Measurements from ENCODE around the gene OR5K1. TPM values are rescaled to one million over a fixed set of nuclear protein-coding genes. Genes with fewer than 3 reads are reported as not detected.
A peak's percentile ranks its signal among the peaks of the same experiment; 100 is the strongest.

The OR5K1 gene
- total RNA-seq, 2 experiments from 2014 or later = not detected

DNA sequence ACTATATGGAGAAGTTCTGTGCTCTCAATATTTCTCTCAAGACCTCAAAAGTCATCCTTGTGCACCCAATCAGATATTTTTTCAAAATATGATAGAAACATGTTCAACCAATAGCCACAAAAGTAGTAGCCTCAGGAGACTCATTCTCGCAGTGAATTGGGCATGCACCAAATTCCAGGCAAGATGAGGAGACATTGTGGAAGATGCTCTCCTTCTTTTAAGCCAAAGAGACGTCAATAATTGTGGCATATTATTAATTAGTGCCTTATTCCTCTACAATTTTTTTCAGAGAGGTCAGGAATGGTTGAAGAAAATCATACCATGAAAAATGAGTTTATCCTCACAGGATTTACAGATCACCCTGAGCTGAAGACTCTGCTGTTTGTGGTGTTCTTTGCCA, 34.4 kb downstream of the OR5K1 start, which contains the start of gene OR5K2:
Gene OR5K2, plus strand, starts transcription at position 301 of the 400 bp plus-strand sequence. Its CDS starts 0 bp downstream, at position 301.
- H3K27ac Mint-ChIP-seq = no peak within 1 kb of the TSS
- DNase-seq = no peak
- peaks cover 7% of the 10 kb centered on the region for H3K27me3 Mint-ChIP-seq
- ChIA-PET CTCF (no interaction called here), POLR2A (no interaction called here)
- H3K4me1 Mint-ChIP-seq = no peaks in the 10 kb centered on the region
- no peaks in the 10 kb centered on the region for H3K9me3 Mint-ChIP-seq
- no peak within 1 kb of the TSS for H3K4me3 Mint-ChIP-seq
- H3K36me3 Mint-ChIP-seq (ENCODE audit: low read depth) = peaks cover 7% of the 10 kb centered on the region

DNA sequence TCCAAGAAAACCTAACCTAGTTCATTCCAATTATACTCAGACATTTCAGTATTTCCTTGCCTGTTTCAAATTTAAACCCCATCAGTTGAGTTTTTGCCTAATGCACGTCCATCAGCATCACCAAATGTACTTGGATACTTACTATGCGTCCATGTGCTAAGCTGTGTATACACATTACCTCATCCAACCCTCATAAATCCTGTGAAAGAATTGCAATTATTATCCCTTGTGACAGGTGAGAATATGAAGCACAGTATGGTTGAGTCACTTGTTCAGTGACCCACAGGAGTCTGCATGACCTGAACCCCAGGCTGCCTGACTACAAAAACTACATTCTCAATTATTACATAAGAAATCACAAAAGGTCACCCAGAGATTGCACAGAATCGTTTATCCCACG, 37.0 kb downstream of the OR5K1 start:
- Mint-ChIP-seq H3K36me3 (ENCODE audit: low read depth) (peaks cover 20% of the 10 kb centered on the region), H3K27ac (no peak overlapping the region), H3K4me1 (peaks cover 3% of the 10 kb centered on the region), H3K27me3 (no peaks in the 10 kb centered on the region), H3K4me3 (no peak overlapping the region), H3K9me3 (peaks cover 1% of the 10 kb centered on the region)
- ChIA-PET CTCF (no interaction called here), POLR2A (no interaction called here)
- no peak for DNase-seq

DNA sequence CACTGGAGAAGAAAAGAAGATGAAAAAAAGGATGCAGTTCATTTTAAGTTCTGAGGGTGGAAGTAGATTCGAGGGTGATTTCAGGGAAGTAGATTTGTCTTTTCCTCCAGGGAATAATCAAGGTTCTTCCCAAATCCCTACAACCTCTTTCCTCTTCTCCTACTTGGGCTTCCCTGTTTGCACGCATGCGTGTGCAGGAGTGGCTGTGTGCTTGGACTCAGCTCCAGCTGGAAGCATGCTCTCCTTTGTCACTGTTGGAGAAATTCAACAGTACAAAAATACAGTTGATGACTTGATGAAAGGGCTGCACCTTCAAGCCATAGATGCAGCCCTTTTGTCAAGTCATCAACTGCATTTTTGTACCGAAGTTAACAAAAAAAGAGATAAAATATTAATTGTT, 38.3 kb downstream of the OR5K1 start:
- ChIA-PET CTCF (no interaction called here), POLR2A (interaction anchor here (0.7 kb wide), 1 partner anchor 17 kb away, joined by 3 read pairs; no protein-coding TSS in a partner anchor)
- Mint-ChIP-seq H3K4me1 (peaks cover 3% of the 10 kb centered on the region), H3K9me3 (peaks cover 1% of the 10 kb centered on the region), H3K27me3 (no peaks in the 10 kb centered on the region), H3K36me3 (ENCODE audit: low read depth) (peaks cover 23% of the 10 kb centered on the region), H3K27ac (no peak overlapping the region), H3K4me3 (no peak overlapping the region)
- no peak for DNase-seq

DNA sequence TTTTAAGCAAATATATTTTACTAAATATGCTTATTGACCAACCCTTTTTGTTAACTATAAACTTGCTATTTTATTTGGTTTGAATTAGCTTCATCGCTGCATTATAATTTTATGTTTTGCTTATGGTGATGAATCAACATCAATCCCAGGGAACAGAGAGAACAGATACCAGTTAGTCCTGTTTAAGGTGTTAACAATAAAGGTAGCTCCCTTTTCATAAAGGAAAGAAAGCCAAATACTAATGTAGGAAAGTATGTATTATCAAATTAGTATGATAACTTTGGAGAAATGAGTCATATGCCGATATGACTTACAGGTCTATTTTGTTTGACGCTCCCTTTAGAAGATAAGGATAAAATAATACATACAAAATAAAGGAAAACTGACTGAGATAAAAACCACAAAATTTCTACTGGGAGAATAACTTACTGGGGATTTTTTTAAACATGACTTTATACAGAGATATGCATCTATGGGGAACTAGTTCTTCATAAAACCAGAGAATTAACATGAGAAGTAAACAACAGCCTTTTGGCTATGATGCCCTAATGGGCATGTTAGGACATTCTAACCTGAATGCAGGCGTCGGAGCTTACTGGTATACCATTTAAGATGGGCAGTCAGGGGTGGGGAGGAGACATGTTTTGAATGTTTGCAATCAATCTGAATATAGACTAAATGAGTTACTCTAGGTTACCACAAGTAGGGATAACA, 39.0 kb downstream of the OR5K1 start:
- POLR2A ChIA-PET = interaction anchor here (0.7 kb wide), 1 partner anchor 16 kb away, joined by 3 read pairs; no protein-coding TSS in a partner anchor

DNA sequence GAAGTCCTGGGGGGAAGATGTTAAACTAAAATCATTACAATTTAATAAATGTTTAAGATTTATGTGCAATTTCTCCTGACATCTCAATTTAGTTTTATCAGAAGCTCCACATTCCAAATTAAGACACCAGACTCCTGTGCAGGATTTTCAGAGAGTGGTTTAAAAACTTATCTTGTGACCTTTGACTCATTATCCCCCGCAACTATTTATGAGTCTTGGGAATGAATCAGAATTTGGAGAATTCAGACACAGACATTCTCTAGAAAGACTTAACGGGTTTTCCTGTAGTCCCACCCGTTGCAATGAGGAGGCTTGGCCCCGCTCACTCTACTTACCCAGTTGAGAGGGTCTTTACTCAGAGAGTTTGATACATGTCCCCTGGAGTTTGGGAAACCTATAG, 41.5 kb downstream of the OR5K1 start:
- Mint-ChIP-seq H3K9me3 (peaks cover 1% of the 10 kb centered on the region), H3K36me3 (ENCODE audit: low read depth) (peaks cover 46% of the 10 kb centered on the region), H3K27ac (no peak overlapping the region), H3K4me1 (peaks cover 20% of the 10 kb centered on the region), H3K4me3 (no peak overlapping the region), H3K27me3 (no peaks in the 10 kb centered on the region)
- ChIA-PET POLR2A (no interaction called here), CTCF (interaction anchor here (0.9 kb wide), 1 partner anchor 12 kb away, joined by 3 read pairs; no protein-coding TSS in a partner anchor)
- DNase-seq = no peak

More for the DNA sequence above, 39.0 kb downstream of the OR5K1 start:
- H3K27me3 Mint-ChIP-seq = no peaks in the 10 kb centered on the region
- no peak overlapping the region for H3K27ac Mint-ChIP-seq
- peaks cover 3% of the 10 kb centered on the region for H3K4me1 Mint-ChIP-seq
- no peak for DNase-seq
- no peak overlapping the region for H3K4me3 Mint-ChIP-seq
- CTCF ChIA-PET = no interaction called here
- H3K9me3 Mint-ChIP-seq = peaks cover 1% of the 10 kb centered on the region
- peaks cover 30% of the 10 kb centered on the region for H3K36me3 Mint-ChIP-seq (ENCODE audit: low read depth)

DNA sequence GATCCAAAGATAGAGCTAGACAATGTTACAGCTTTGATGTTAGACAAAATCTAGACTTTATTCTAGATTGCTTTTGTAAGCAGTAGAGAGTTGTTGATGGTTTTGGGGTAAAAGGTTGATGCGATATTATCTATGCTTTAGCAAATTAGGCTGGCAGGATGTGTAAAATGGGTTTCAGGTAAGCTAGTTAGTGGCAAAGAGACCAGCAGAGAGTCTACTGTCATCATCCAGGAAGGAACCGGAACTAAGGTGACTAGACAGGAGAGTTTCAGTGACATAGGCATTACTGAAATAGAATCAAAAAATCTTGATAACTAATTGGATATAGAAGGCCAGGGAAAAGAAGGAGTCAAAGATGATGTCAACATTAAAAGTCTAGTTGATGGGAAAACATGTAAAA, 45.6 kb downstream of the OR5K1 start:
- Mint-ChIP-seq H3K4me3 (no peak overlapping the region), H3K27ac (peak overlapping the region; percentile 5), H3K4me1 (peaks cover 38% of the 10 kb centered on the region), H3K9me3 (no peaks in the 10 kb centered on the region), H3K27me3 (no peaks in the 10 kb centered on the region), H3K36me3 (ENCODE audit: low read depth) (peaks cover 67% of the 10 kb centered on the region)
- CTCF ChIA-PET = no interaction called here
- DNase-seq = no peak
- POLR2A ChIA-PET = interaction anchor here (1.5 to 2.6 kb wide), 4 partner anchors 13 to 85 kb away, joined by 4 to 10 read pairs (median 6); partner anchors contain the start of genes CLDND1 and CPOX

DNA sequence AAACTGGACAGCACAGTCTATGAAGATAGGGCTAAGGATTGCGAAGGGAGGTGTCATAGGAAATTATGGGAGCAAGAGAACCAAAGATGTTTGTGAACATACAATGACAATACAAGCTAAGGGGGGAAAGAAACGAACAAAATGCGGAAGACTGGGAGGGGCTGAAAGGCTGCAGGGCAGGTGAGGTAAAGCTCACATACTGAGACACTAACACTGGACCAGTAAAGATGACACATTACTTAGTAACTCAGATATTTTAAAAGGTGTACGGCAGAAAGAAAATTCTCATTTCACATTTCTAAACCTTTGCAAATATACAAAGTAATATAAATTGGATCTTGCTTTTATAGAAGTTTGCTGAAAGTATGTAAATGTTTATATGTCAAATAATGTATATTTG, 49.6 kb downstream of the OR5K1 start:
- CTCF ChIA-PET = no interaction called here
- POLR2A ChIA-PET = interaction anchor here (1.1 to 1.6 kb wide), 4 partner anchors 72 to 179 kb away, joined by 3 to 4 read pairs (median 4); no protein-coding TSS in a partner anchor

DNA sequence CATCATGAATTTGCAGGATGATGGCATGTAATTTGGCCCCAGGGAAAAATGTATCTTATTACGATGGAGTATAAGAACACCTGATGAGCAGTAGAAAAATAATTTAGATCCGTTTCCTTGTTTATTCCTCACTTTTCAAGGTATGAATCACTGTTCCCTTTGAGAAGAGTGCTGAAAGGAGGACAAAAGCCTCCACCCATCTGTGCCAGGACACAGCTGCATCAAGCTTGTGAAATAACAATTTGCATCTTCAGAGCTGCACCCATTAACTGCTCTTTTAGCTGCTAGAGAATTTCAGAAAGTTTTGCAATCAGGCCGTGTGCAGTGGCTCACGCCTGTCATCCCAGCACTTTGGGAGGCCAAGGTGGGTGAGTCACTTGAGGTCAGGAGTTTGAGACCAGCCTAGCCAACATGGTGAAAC, 50.1 kb downstream of the OR5K1 start:
- Mint-ChIP-seq H3K27ac (no peak overlapping the region), H3K36me3 (ENCODE audit: low read depth) (peaks cover 91% of the 10 kb centered on the region), H3K9me3 (no peaks in the 10 kb centered on the region), H3K4me3 (no peak overlapping the region), H3K27me3 (no peaks in the 10 kb centered on the region), H3K4me1 (peaks cover 75% of the 10 kb centered on the region)
- no peak for DNase-seq
- ChIA-PET CTCF (no interaction called here), POLR2A (interaction anchor here (1.1 to 4.9 kb wide), 5 partner anchors 20 to 75 kb away, joined by 3 to 35 read pairs (median 5); no protein-coding TSS in a partner anchor)

More for the DNA sequence above, 49.6 kb downstream of the OR5K1 start:
- Mint-ChIP-seq H3K4me3 (no peak overlapping the region), H3K27me3 (no peaks in the 10 kb centered on the region), H3K4me1 (peaks cover 72% of the 10 kb centered on the region), H3K36me3 (ENCODE audit: low read depth) (peaks cover 89% of the 10 kb centered on the region), H3K27ac (no peak overlapping the region), H3K9me3 (no peaks in the 10 kb centered on the region)
- no peak for DNase-seq

DNA sequence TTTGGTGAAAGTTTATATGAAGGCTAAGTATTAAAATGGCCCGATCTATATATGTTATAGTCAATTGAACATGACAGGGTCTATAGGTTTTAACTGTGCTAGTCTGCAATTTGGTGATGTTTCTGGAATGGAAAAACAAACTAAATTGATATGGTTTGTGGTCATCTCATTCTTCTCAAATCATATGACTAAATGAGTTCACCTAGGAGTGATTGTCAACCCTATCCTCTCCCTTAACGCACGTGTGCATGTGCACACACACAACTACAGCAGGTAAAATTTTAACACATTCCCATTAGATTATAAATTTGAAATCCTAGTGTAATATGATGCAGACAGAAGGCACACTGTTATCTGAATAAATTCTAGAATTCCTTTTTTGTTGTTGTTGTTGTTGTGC, 50.7 kb downstream of the OR5K1 start:
- Mint-ChIP-seq H3K4me1 (peaks cover 75% of the 10 kb centered on the region), H3K4me3 (no peak overlapping the region), H3K27me3 (no peaks in the 10 kb centered on the region), H3K36me3 (ENCODE audit: low read depth) (peaks cover 91% of the 10 kb centered on the region), H3K27ac (peak overlapping the region; percentile 8), H3K9me3 (no peaks in the 10 kb centered on the region)
- POLR2A ChIA-PET = interaction anchor here (1.1 to 13.8 kb wide), 9 partner anchors 9 to 80 kb away, joined by 3 to 372 read pairs (median 7); partner anchors contain the start of genes CLDND1 and CPOX
- DNase-seq = no peak
- CTCF ChIA-PET = interaction anchor here (1.6 kb wide), 1 partner anchor 59 kb away, joined by 5 read pairs; no protein-coding TSS in a partner anchor

DNA sequence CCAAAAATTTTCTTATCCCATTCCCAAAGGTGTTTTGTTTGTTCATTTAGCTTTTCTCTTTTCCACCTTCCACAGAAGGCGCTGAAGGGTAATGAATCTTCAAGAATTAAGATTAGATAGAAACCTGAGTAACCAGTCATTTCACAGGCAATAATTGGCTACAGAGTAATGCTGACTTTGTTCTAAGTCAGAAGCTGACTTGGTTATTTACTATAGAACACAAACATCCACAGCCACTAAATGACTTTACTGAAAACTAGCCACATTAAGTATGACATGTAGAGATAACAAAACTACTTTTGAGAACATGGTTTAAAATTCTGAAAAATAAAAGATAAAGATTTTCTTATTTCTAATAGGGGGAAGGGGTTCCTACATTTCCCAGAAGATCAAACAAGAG, 51.9 kb downstream of the OR5K1 start:
- peaks cover 93% of the 10 kb centered on the region for H3K36me3 Mint-ChIP-seq (ENCODE audit: low read depth)
- DNase-seq = no peak
- H3K4me3 Mint-ChIP-seq = no peak overlapping the region
- H3K4me1 Mint-ChIP-seq = peaks cover 76% of the 10 kb centered on the region
- CTCF ChIA-PET = interaction anchor here (1.6 kb wide), 1 partner anchor 57 kb away, joined by 5 read pairs; no protein-coding TSS in a partner anchor
- POLR2A ChIA-PET = interaction anchor here (1.0 to 13.8 kb wide), 11 partner anchors 8 to 78 kb away, joined by 3 to 372 read pairs (median 7); partner anchors contain the start of genes CLDND1 and CPOX
- no peaks in the 10 kb centered on the region for H3K27me3 Mint-ChIP-seq
- no peak overlapping the region for H3K27ac Mint-ChIP-seq
- no peaks in the 10 kb centered on the region for H3K9me3 Mint-ChIP-seq

DNA sequence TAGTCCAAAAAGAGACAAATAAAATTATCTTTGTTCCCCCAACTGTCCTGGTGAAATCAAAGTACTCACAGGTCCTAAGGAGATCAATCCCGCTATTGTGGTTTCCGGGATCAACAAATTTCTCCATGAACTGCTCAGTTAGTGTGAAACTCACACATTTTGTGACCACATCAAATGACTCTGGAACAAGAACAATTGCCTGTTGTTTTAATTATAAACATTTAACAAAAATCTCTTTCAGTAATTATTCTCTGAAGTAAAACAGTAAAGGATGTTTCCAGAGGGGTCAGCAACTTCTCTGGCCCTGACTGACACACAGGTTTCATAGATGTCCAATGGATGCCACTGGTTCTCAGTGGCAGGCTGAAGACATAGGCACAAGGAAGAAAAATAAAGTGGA, 55.8 kb downstream of the OR5K1 start:
- peaks cover 91% of the 10 kb centered on the region for H3K36me3 Mint-ChIP-seq (ENCODE audit: low read depth)
- POLR2A ChIA-PET = interaction anchor here (1.0 to 13.8 kb wide), 6 partner anchors 17 to 73 kb away, joined by 3 to 372 read pairs (median 135); partner anchors contain the start of genes CPOX and GPR15

DNA sequence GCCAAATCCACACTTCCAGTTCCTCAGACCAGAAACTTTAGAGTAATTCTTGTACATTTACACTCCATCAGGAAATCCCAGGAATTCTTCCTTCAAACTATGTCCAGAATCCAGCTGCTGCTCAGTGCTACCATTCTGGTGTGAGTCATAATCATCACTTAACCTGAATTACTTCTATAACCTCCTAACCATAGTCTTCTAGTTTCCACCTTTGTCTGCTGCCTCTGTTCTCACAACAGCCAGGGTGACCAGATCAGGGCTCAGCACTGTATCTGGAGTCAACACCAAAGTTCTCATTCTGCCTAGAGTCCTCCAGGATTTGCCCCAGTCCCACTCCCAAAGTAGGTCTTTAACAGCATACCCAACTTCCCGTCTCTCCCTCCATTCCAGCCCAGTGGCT, 56.4 kb downstream of the OR5K1 start:
- Mint-ChIP-seq H3K4me3 (peak overlapping the region; percentile 98), H3K27ac (peak overlapping the region; percentile 92), H3K36me3 (ENCODE audit: low read depth) (peaks cover 92% of the 10 kb centered on the region), H3K9me3 (peaks cover 5% of the 10 kb centered on the region), H3K4me1 (peaks cover 76% of the 10 kb centered on the region), H3K27me3 (no peaks in the 10 kb centered on the region)
- ChIA-PET POLR2A (interaction anchor here (1.5 to 13.8 kb wide), 5 partner anchors 18 to 73 kb away, joined by 4 to 372 read pairs (median 169); partner anchors contain the start of genes CPOX and GPR15), CTCF (interaction anchor here (1.6 kb wide), 1 partner anchor 53 kb away, joined by 7 read pairs; no protein-coding TSS in a partner anchor)
- DNase-seq = no peak

More for the DNA sequence above, 55.8 kb downstream of the OR5K1 start:
- CTCF ChIA-PET = no interaction called here
- H3K4me3 Mint-ChIP-seq = peak overlapping the region; percentile 98
- peaks cover 75% of the 10 kb centered on the region for H3K4me1 Mint-ChIP-seq
- DNase-seq = no peak
- peak overlapping the region; percentile 92 for H3K27ac Mint-ChIP-seq
- H3K27me3 Mint-ChIP-seq = no peaks in the 10 kb centered on the region
- H3K9me3 Mint-ChIP-seq = peaks cover 2% of the 10 kb centered on the region

All from activated CD4-positive, alpha-beta memory T cell treated with anti-CD3 and anti-CD28 coated beads, Interleukin-2, amount 10 ng/mL, durations not matched to agents 7 days and 5 days (primary cell).